ENCODE measurements around the gene NDEL1.

NDEL1 gene, protein sequence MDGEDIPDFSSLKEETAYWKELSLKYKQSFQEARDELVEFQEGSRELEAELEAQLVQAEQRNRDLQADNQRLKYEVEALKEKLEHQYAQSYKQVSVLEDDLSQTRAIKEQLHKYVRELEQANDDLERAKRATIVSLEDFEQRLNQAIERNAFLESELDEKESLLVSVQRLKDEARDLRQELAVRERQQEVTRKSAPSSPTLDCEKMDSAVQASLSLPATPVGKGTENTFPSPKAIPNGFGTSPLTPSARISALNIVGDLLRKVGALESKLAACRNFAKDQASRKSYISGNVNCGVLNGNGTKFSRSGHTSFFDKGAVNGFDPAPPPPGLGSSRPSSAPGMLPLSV

GRCh38 chr17:8435245-8436168 lies at the start of gene NDEL1:
TSS of gene NDEL1 (plus strand) at chr17:8435884. CDS start at chr17:8444272, 8,388 bp downstream.
- H3K4me3 ChIP-seq (ENCODE audit: low read length): peak within 1 kb of the TSS; percentile 94
- no peak for TF ChIP-seq CTCF (IDR thresholded peaks at IDR 0.05; ENCODE audit: insufficient read depth, low read depth, low read length, missing control alignments)
- DNase-seq (ENCODE audit: low read depth): peak; percentile 99

DNA sequence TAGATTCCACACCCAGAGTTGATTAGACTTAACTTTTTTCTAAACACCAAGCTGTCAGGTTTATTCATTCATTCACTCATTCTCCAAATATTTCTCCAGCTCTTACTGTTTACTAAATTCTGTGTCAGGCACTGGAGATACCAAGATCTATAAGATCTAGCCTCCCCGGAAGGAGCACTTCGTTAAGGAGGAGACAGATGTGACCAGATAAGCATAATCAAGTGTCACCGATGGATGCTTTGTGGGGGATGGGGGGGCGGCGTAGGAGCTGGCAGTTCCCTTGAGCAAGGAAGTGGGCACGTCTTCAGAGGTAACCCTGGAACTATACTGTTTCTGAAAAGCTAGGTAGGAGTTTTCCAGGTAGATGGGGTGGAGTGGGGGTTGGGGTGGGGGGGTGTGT lies 48.8 kb upstream of the NDEL1 start:
- DNase-seq (ENCODE audit: low read depth): no peak
- TF ChIP-seq CTCF (IDR thresholded peaks at IDR 0.05; ENCODE audit: insufficient read depth, low read depth, low read length, missing control alignments): no peak
- no peak overlapping the region for H3K4me3 ChIP-seq (ENCODE audit: low read length)

- no peak overlapping the region for H3K4me3 ChIP-seq (ENCODE audit: low read length)
- DNase-seq (ENCODE audit: low read depth): peak; percentile 37
- no peak for TF ChIP-seq CTCF (IDR thresholded peaks at IDR 0.05; ENCODE audit: insufficient read depth, low read depth, low read length, missing control alignments)
Measured at GRCh38 chr17:8387914-8388651, 47.6 kb upstream of the NDEL1 start.

- TF ChIP-seq CTCF (IDR thresholded peaks at IDR 0.05; ENCODE audit: insufficient read depth, low read depth, low read length, missing control alignments): no peak
- peak; percentile 91 for DNase-seq (ENCODE audit: low read depth)
- no peak overlapping the region for H3K4me3 ChIP-seq (ENCODE audit: low read length)
Measured at GRCh38 chr17:8391711-8392110, 44.0 kb upstream of the NDEL1 start.

DNA sequence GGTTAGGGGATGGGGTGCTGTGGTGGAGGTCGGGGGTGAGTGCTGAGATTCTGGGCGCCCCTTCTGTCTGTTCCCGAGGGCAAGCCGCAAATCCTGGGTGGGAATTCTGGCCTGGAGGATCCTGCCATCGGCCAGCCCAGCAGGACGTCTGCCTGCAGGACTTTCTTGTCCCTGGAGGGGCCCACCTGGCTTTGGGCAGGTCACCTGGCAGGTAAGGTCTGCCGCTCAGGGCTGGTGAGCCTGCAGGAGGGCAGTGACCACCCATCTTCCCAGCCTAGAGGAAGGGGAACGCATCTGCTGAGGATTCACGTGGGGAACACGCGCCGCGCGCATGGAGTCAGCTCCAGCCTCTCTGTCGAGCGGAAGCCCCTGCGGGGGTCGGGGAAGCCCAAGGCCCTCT lies 43.4 kb upstream of the NDEL1 start:
- H3K4me3 ChIP-seq (ENCODE audit: low read length): no peak overlapping the region
- no peak for TF ChIP-seq CTCF (IDR thresholded peaks at IDR 0.05; ENCODE audit: insufficient read depth, low read depth, low read length, missing control alignments)
- no peak for DNase-seq (ENCODE audit: low read depth)

DNA sequence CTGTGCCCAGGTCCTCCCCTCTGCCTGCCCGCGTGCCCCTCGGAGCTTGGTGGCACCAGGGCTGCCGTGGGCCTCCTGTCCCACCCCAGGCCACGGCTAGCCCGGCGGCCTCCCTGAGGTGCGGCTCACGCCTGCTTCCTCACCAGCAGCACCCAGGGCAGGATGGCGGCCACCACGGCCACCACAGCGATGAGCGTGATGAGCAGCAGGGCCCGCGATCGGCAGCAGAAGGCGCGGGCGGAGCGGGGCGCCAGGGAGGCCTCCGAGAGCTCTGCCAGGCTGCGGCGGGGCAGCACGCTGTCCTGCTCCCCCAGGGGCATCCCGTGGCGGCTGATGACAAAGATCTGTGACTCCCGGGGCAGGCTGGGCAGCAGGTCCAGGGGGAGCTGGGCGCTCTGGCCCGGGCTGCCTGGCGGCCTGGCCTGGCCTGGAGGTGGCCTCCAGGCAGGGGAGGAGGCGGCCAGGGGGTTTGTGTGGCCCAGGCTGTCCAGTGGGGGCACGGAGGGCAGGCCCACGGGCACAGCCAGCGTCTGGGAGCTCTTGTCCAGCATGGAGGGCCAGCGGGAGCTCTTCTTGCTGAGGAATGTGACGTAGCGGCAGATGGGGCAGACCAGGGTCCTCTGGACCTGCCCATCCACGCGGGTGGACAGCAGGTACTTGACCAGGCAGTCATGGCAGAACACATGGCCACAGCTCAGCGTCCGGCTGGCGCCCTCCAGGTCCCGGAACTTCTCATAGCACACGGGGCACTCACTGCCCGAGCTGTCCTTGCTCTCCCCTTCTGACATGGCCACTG lies 42.8 kb upstream of the NDEL1 start:
- DNase-seq (ENCODE audit: low read depth): no peak
- no peak overlapping the region for H3K4me3 ChIP-seq (ENCODE audit: low read length)
- no peak for TF ChIP-seq CTCF (IDR thresholded peaks at IDR 0.05; ENCODE audit: insufficient read depth, low read depth, low read length, missing control alignments)
